Sigmoid colon (tissue), 4 donors: ENCODE data around the gene TENT5C.

ENCODE experiments used
- POLR2AphosphoS5 ChIP-seq, 4 donors: sonication (generic); formaldehyde crosslinking; IDR thresholded peaks; one replicate each; pipeline ENCODE4 v1.6.1; 2017; ENCODE audit warnings: antibody characterized with exemption in 4 of 4
- TF ChIP-seq, protein P1 (sequence below), 4 experiments: fragments of 450-650 bp in 3 of 4; fragments of 200-600 bp in 1 of 4; IDR thresholded peaks; one replicate each; pipeline ENCODE4 v1.5.1; 2016 to 2019; ENCODE audit warnings: antibody characterized with exemption in 4 of 4, mild to moderate bottlenecking in 3 of 4, moderate library complexity in 2 of 4

DNA sequence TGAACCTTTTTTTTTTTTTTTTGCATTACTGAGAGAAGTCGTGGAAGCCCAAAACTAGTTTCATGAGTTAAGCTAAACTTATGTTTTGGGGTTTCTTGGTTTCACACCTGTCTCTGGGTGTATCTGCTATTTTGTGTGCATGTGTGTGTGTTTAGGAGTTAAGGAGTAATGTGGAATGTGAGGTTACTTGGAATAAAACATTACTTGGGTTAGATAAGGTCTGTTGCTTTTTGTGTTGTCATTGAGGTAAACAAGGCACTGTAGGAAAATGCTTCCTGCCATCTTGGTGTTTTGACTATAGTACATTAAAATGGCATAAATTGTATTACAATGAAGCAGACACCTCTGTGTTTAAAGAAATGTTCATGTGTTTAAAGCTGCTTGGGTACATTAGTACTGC lies 2.9 kb downstream of the TENT5C start:
- TF ChIP-seq POLR2AphosphoS5 (IDR thresholded peaks at IDR 0.05), result no peak
- TF ChIP-seq, protein P1, sequence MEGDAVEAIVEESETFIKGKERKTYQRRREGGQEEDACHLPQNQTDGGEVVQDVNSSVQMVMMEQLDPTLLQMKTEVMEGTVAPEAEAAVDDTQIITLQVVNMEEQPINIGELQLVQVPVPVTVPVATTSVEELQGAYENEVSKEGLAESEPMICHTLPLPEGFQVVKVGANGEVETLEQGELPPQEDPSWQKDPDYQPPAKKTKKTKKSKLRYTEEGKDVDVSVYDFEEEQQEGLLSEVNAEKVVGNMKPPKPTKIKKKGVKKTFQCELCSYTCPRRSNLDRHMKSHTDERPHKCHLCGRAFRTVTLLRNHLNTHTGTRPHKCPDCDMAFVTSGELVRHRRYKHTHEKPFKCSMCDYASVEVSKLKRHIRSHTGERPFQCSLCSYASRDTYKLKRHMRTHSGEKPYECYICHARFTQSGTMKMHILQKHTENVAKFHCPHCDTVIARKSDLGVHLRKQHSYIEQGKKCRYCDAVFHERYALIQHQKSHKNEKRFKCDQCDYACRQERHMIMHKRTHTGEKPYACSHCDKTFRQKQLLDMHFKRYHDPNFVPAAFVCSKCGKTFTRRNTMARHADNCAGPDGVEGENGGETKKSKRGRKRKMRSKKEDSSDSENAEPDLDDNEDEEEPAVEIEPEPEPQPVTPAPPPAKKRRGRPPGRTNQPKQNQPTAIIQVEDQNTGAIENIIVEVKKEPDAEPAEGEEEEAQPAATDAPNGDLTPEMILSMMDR (IDR thresholded peaks at IDR 0.05), result no peak
